Measurements from ENCODE around the gene PHLDA3.

The PHLDA3 gene

GRCh38 chr1:201506092-201506491 is 37.1 kb upstream of the PHLDA3 start:
- Histone ChIP-seq H3K36me3 (peaks cover 0 to 7% (median 0%) of the 10 kb centered on the region in 3 donors), H3K9me3 (no peaks in the 10 kb centered on the region), H3K27me3 (no peaks in the 10 kb centered on the region), H3K4me1 (peaks cover 0 to 59% (median 37%) of the 10 kb centered on the region in 4 donors), H3K27ac (peak overlapping the region; percentile 93 to 97), H3K4me3 (peak overlapping the region; percentile 82 to 93)
- TF ChIP-seq, protein P1, sequence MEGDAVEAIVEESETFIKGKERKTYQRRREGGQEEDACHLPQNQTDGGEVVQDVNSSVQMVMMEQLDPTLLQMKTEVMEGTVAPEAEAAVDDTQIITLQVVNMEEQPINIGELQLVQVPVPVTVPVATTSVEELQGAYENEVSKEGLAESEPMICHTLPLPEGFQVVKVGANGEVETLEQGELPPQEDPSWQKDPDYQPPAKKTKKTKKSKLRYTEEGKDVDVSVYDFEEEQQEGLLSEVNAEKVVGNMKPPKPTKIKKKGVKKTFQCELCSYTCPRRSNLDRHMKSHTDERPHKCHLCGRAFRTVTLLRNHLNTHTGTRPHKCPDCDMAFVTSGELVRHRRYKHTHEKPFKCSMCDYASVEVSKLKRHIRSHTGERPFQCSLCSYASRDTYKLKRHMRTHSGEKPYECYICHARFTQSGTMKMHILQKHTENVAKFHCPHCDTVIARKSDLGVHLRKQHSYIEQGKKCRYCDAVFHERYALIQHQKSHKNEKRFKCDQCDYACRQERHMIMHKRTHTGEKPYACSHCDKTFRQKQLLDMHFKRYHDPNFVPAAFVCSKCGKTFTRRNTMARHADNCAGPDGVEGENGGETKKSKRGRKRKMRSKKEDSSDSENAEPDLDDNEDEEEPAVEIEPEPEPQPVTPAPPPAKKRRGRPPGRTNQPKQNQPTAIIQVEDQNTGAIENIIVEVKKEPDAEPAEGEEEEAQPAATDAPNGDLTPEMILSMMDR (IDR thresholded peaks at IDR 0.05): no peak
- intact Hi-C loops (cut with DNase I; ENCODE audit: low total_unique reads): loop anchor here (5.0 kb wide), 1 partner anchor 334 kb away; no protein-coding TSS in a partner anchor
- DNase-seq: no peak

GRCh38 chr1:201505503-201505890 is 36.5 kb upstream of the PHLDA3 start:
- intact Hi-C loops (cut with DNase I; ENCODE audit: low total_unique reads): loop anchor here (5.0 kb wide), 1 partner anchor 333 kb away; no protein-coding TSS in a partner anchor
- TF ChIP-seq, protein P1 (IDR thresholded peaks at IDR 0.05): no peak
- peaks cover 0 to 7% (median 0%) of the 10 kb centered on the region in 3 donors for H3K36me3 ChIP-seq
- no peaks in the 10 kb centered on the region for H3K9me3 ChIP-seq
- no peaks in the 10 kb centered on the region for H3K27me3 ChIP-seq
- H3K4me1 ChIP-seq: peaks cover 0 to 61% (median 43%) of the 10 kb centered on the region in 4 donors
- peak overlapping the region; percentile 82 to 93 for H3K4me3 ChIP-seq
- no peak for DNase-seq
- H3K27ac ChIP-seq: peak overlapping the region; percentile 93 to 97

GRCh38 chr1:201504799-201505502 is 36.0 kb upstream of the PHLDA3 start:
- H3K9me3 ChIP-seq: no peaks in the 10 kb centered on the region
- intact Hi-C loops (cut with DNase I; ENCODE audit: low total_unique reads): loop anchor here (5.0 kb wide), 1 partner anchor 333 kb away; no protein-coding TSS in a partner anchor
- DNase-seq: no peak
- H3K27ac ChIP-seq: peak overlapping the region; percentile 93 to 97
- H3K4me3 ChIP-seq: peak overlapping the region; percentile 82 to 93
- no peaks in the 10 kb centered on the region for H3K27me3 ChIP-seq
- TF ChIP-seq, protein P1 (IDR thresholded peaks at IDR 0.05): no peak
- peaks cover 0 to 7% (median 0%) of the 10 kb centered on the region in 3 donors for H3K36me3 ChIP-seq
- H3K4me1 ChIP-seq: peaks cover 0 to 67% (median 48%) of the 10 kb centered on the region in 4 donors

DNA sequence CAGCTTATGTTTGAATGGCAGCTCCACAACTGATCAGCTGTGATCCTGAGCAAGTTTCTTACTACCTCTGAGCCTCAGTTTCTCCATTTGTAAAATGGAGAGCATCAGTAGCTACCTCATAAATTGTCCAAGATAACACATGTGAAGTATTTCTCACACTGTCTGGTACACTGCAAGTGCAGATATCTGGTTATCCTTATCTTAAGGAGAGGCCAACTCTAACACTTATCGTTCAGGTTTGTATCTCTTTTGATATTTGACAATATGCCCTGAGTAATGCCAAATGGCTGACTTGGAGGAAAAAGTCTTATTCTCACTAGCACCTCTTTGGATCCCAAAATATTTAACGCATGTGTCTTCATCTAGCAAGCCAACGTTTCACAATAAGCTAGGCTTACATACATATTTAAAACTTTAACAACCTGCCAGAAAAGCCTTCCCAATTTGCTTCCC is 35.2 kb upstream of the PHLDA3 start:
- Histone ChIP-seq H3K4me3 (peak overlapping the region; percentile 82 to 93), H3K4me1 (peaks cover 0 to 74% (median 56%) of the 10 kb centered on the region in 4 donors), H3K27ac (peak overlapping the region; percentile 93 to 97)

GRCh38 chr1:201503397-201504176 is 34.6 kb upstream of the PHLDA3 start:
- Histone ChIP-seq H3K27ac (peak overlapping the region; percentile 93 to 97), H3K9me3 (no peaks in the 10 kb centered on the region), H3K36me3 (peaks cover 0 to 10% (median 9%) of the 10 kb centered on the region in 3 donors), H3K4me3 (peak overlapping the region; percentile 82 to 93), H3K4me1 (peaks cover 0 to 79% (median 62%) of the 10 kb centered on the region in 4 donors), H3K27me3 (no peaks in the 10 kb centered on the region)
- DNase-seq: peak; percentile 57 to 89
- intact Hi-C loops (cut with DNase I; ENCODE audit: low total_unique reads): no loop called here
- TF ChIP-seq, protein P1 (IDR thresholded peaks at IDR 0.05): no peak

More for the DNA sequence above, 35.2 kb upstream of the PHLDA3 start:
- no peak for DNase-seq
- TF ChIP-seq, protein P1 (IDR thresholded peaks at IDR 0.05): no peak
- no peaks in the 10 kb centered on the region for H3K9me3 ChIP-seq
- intact Hi-C loops (cut with DNase I; ENCODE audit: low total_unique reads): no loop called here
- no peaks in the 10 kb centered on the region for H3K27me3 ChIP-seq
- peaks cover 0 to 7% (median 3%) of the 10 kb centered on the region in 3 donors for H3K36me3 ChIP-seq
